Neuron (in vitro differentiated cells): ENCODE measurements around the gene SMTNL1.
A peak's percentile ranks its signal among the peaks of the same experiment; 100 is the strongest.

Experiments used
- H2AFZ ChIP-seq: one replicate; pipeline ENCODE4 v1.6.1; 2013; ENCODE audit warnings: low read depth, mild to moderate bottlenecking, inconsistent platforms, low read length, moderate library complexity
- H3K27me3 ChIP-seq: one replicate; pipeline ENCODE4 v1.6.1; 2013; ENCODE audit warnings: low read length; ENCODE audit not compliant: insufficient read depth
- H3K36me3 ChIP-seq: one replicate; pipeline ENCODE4 v1.6.1; 2013; ENCODE audit warnings: low read length; ENCODE audit not compliant: insufficient read depth
- H3K4me1 ChIP-seq: one replicate; pipeline ENCODE4 v1.6.1; 2013; ENCODE audit warnings: low read length; ENCODE audit not compliant: insufficient read depth
- H3K4me3 ChIP-seq: 2 replicates; pipeline ENCODE4 v1.5.1; 2013; ENCODE audit warnings: mild to moderate bottlenecking, low read length, moderate library complexity
- H3K9me3 ChIP-seq: one replicate; pipeline ENCODE4 v1.6.1; 2013; ENCODE audit warnings: low read length

Gene SMTNL1

GRCh38 chr11:57597916-57598830 lies 60.8 kb downstream of the SMTNL1 start:
- no peaks in the 10 kb centered on the region for H3K27me3 ChIP-seq

GRCh38 chr11:57598831-57599155 lies 61.4 kb downstream of the SMTNL1 start:
- Histone ChIP-seq H3K36me3 (peaks cover 5% of the 10 kb centered on the region), H3K27me3 (no peaks in the 10 kb centered on the region), H3K9me3 (no peaks in the 10 kb centered on the region), H3K4me1 (peaks cover 38% of the 10 kb centered on the region), H3K4me3 (peak overlapping the region; percentile 49), H2AFZ (no peak overlapping the region)

More at GRCh38 chr11:57597916-57598830, 60.8 kb downstream of the SMTNL1 start:
- peaks cover 5% of the 10 kb centered on the region for H3K36me3 ChIP-seq
- H3K9me3 ChIP-seq = no peaks in the 10 kb centered on the region
- H3K4me3 ChIP-seq = peak overlapping the region; percentile 49
- H3K4me1 ChIP-seq = peaks cover 38% of the 10 kb centered on the region
- H2AFZ ChIP-seq = no peak overlapping the region

GRCh38 chr11:57599381-57599780 lies 62.0 kb downstream of the SMTNL1 start:
- Histone ChIP-seq H2AFZ (no peak overlapping the region), H3K4me3 (peak overlapping the region; percentile 49)

More at GRCh38 chr11:57599381-57599780, 62.0 kb downstream of the SMTNL1 start:
- Histone ChIP-seq H3K27me3 (no peaks in the 10 kb centered on the region), H3K4me1 (peaks cover 40% of the 10 kb centered on the region), H3K9me3 (no peaks in the 10 kb centered on the region), H3K36me3 (peaks cover 5% of the 10 kb centered on the region)
